ENCODE data around the gene PSD2. TPM values are rescaled to one million over a fixed set of nuclear protein-coding genes. Genes with fewer than 3 reads are reported as not detected.

PSD2 gene
- total RNA-seq, 1 donor from 2014 or later: 0.24 TPM

DNA sequence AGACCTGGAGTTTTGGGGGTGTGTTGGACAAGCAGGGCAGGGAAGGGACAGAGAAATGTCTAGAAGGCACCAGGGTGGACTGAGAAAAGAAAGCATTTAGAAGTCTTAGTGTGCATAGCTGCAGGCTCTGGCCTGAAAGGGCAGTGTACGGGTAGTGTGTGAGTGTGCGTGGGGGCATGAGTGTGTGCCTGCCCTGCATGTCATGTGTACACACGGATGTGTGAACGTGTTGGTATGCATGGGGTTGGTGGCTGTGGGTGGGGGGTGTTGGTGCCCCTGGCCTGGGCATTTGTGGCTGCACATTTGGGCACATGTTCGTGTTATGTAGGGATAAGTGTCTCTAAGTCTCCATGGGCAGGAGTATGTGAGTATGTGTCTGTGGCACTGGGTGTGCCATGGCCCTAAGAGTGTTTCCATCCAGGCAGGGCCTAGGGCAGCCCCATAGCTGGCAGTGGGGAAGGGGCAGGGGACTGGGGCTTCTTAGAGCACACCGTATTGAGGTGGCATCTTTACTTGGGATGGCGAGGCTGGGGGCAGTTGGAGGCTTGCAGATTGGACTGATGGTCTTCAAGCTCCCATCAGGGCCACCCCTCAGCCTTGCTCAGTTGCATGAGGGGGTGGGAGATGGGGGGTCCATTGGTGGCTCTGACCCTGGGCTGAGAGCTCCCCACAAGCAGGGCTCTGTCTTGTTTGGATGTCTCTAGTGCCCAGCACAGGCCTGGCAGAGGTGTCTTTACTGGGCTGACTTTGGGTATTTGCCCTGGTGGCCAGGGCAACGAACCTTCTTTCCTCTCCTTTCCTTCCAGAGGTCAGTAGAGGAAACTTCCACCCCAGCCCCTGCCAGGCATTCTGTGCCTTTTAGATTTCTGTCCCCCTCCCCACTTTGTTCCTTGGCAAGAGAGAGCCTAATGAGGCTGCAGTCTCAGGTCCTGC is 15.0 kb downstream of the PSD2 start:
- DNase-seq (ENCODE audit: low spot score): no peak

DNA sequence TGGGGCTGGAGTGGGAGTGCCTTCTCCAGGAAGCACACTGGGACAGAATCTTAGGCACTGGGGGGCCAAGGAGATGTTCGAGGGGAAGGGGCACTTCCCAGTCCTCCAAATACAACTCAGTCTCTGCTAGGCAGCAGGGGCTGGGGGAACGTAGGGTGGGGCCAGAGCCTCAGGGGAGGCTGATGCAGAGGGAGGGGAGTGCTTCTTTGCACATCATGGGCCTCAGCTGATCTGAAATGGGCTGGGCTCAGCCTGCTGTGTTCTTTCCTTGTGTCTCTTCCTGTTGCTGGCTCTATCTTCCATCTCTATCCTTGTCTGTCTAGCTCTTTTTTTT is 15.6 kb downstream of the PSD2 start:
- no peak for DNase-seq (ENCODE audit: low spot score)

DNA sequence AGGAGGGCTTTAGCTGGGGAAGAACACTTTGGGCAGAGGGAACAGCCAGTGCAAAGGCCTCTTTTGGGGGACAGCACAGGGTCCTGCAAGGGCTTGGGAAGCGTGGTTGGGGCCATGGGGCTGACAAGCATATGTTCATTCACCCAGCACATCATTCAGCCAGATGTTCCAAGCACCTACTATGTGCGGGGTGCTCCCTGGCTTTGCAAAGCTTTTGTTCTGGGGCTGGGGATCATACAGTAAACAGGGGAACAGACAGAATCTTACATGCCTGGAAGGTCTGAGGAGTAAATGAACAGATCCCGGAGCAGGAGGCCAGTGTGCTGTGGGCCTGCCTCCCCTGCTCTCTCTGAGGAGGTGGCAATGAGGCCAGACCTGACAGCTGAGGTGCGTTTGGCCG is 16.7 kb downstream of the PSD2 start:
- no peak for DNase-seq (ENCODE audit: low spot score)

DNA sequence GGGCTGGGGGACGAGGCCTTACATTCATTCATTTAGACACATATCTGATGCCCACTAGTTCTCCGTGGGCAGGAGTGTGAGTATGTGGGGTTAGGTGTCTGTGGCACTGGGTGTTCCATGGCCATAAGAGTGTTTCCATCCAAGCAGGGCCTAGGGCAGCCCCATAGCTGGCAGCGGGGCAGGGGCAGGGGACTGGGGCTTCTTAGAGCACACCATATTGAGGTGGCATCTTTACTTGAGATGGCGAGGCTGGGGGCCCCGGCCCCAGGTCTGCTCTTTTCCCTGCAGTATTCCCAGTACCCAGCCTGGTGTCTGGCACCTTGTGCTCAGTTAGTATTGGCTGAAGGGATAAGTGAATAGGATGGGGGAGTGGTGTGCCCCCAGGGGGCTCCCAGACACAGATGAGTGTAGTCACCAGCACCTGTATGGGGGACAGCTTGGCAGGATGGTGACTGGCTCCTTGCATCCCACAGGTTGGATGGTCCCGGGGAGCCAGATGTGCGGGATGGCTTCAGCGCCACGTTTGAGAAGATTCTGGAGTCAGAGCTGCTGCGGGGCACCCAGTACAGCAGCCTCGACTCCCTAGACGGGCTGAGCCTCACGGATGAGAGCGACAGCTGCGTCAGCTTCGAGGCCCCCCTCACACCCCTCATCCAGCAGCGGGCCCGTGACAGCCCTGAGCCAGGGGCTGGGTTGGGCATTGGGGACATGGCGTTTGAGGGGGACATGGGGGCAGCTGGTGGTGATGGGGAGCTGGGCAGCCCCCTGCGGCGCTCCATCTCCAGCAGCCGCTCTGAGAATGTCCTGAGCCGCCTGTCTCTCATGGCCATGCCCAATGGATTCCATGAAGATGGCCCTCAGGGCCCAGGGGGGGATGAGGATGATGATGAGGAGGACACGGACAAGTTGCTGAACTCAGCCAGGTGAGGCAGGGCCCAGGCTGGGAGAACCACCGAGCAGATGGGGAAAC is 17.5 kb downstream of the PSD2 start:
- no peak for DNase-seq (ENCODE audit: low spot score)

DNA sequence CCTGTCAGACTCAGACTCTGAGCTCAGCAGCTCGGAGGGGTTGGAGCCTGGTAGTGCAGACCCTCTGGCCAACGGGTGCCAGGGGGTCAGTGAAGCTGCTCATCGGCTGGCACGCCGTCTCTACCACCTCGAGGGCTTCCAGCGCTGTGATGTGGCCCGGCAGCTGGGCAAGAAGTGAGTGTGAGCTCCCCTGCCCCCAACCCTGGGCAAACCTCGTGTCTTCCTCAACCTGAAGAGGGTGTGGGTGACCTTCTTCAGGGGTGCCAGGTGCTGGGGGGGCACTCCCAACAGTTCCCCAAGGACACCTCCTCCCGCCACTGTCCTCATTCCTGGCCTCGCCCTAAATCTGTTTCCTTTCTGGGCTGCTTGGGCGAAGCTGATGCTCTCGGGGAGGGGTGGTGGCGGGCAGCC is 18.6 kb downstream of the PSD2 start:
- no peak for DNase-seq (ENCODE audit: low spot score)

DNA sequence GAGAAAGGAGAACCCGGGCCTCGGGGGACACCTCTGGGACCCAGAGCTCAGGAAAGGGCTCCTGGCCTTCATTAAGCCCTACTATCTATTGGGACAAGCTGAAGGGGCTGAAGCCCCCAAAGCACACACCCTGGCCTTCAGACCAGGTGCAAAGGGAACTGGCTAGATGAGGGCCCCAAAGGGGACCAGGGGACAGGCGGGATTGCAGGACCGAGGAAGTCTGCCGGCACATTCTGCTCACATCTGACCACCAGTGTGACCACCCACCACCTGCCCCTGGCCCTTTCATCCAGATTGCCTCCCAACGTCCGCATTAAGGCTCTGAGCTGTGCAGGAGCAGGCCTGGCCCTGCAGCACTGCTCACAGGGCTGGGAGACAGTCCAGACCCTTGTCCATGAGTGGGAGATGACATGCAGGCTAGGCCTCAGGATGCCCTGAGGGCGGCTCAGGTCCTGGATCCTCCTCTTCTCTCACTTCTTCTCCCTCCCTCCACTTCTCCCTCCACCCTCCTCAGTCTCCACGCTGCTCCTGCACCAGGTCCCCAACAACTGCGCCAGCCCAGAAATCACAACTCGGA is 19.2 kb downstream of the PSD2 start:
- DNase-seq (ENCODE audit: low spot score): no peak

DNA sequence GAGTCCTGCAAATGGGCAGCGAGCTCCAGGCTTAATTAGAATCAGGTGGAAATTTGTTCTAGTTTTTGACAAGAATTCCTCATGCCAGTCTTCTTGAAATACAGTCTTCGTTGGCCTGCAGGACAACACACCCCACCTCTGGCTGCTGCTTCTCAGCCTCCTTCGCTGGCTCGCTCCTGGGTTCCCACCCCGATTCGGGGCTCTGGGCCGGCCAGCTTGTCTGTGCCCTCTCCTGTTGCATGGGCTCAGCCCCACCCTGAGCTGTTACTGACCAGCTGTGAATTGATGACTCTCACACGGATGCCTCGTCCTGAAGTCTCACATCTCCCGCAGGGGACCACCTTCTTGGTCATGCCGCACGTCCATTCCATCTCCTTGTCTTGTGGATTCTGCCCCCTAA is 21.0 kb downstream of the PSD2 start:
- no peak for DNase-seq (ENCODE audit: low spot score)

DNA sequence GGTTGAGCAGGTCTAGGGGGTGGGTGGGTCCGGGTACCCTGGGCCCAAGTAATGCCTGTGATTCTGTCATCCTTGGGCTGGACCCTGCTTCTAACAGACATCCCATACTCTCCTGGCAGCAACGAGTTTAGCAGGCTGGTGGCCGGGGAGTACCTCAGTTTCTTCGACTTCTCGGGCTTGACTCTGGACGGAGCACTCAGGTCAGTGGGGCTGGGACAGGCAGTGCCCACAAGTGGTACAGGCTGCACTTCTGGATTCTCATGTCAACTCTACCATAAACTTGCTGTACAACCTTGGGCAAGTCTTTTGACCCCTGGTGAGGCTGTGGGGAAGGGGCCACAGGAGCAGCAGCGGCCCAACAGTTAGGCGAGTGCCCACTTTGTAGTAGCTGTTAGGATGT is 21.8 kb downstream of the PSD2 start:
- DNase-seq (ENCODE audit: low spot score): no peak

DNA sequence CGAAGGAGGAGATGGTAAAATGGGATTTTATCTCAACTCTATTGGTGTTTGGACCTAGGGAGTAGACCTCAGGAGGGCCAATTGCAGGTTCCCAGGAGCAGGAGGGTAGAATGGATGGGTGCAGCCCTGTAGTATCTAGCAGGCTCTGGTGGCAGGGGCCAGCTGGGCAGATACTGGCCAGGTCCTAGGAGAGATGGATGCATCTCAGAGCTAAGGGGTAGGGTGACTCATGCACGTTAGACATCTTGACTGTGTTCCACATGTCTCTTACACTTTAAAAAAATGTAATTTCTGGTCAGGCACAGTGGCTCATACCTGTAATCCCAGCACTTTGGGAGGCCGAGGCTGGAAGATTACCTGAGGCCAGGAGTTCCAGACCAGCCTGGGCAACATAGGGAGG is 22.4 kb downstream of the PSD2 start:
- DNase-seq (ENCODE audit: low spot score): no peak

DNA sequence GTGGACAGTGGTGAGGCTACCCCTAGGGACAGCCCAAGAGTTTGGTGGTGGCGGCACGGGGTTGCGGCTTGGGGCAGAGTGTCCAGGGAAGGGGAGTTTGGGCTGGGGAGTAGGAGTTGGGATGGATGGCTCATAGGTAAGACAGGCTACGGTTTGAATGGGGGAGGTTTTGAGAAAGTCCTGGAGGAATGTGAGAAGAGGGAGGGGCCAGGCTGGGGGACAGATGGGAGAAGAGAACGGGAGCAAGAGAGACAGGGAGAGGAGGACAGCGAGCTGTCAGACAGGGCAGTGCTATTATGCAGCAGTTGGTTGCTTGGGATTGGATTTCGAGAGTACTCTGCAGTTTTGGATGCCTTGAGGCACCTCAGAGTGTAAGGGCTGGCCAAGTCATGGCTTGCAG is 24.5 kb downstream of the PSD2 start:
- no peak for DNase-seq (ENCODE audit: low spot score)

DNA sequence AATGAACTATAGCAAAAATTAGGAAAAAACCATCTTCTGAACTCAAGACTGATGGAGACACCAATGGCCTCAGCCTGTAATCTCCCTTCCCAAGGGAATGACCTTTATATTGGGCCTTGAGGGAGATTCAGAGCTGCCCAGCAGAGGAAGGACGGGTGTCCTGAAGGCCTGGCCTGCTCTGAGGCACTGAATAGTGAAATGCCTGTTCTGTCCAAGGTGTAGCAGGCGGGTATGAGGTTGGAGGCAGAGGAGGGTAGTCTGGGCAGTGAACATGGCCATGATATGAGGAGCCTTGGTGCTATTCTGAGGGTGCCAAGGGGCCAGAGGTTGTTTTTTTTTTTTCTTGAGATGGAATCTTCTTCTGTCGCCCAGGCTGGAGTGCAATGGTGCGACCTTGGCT is 25.0 kb downstream of the PSD2 start:
- no peak for DNase-seq (ENCODE audit: low spot score)

DNA sequence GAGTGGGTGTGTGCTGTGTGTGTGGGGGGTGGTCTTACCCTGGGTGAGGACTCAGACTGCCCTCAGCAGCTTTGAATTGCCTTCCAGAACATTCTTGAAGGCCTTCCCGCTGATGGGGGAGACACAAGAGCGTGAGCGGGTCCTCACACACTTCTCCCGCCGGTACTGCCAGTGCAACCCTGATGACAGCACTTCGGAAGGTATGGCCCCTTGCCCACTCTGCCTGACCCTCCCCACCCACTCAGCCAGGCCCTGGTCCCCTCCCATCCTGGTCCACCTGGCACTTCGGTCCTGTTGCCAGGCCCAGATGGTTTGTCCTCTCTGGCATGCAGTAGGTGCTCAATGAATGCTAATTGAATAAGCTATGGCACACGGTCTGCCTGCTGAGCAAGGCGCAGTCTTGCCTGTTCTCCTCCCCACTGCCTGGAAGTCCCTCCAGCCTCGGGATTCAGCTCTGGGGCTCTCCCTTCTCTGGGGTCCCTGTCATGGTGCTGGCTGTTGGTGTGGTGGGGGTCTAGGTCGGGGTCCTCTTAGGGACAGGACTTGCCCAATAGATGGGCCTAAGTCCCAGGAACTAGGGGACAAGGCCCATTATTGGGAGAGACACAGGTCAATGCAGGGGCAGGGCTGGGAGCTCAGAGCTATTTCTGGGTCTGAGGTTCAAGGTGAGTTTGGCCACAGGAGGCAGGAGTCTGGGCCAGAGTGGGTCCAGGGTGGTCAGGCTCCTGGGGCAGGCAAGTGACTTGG is 26.4 kb downstream of the PSD2 start:
- DNase-seq (ENCODE audit: low spot score): no peak

DNA sequence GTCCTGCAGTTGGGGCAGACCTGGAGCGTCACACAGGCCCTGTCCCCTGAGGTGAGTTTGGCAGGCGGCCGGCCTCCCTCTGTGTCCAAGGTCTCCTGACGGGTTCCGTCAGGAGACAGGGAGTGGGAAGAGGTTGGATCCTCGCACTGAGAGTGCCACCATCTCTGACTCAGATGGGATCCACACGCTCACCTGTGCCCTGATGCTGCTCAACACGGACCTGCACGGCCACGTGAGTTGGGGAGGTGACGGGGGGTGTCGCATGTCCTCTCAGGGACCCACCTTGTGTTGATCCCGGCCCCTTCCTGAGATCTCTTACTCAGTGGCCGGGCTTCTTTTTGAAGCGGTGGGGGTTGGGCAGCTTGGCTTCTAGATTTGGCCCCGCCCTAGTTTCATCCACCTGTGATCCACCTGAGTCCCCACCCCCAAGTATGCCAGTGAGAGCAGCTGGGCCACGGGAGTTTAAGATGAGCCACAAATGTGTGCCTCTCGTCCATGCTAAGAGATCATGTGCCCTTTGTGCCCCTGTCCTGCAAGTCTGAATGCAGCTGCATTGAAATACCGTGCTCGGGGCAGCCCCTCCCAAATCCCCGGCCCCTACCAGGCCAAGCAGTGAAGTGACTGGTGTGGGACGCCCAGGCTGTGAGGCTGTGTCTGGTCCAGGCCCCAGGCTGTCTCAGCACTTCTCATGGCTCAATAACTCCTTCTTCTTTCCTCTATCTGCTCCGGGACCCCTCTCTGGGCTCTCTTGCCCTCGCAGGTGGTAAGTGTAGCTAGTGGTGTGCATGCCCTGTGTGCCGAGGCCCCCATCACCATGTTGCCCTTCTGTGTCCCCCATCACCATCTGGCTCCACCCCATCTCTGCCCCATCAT is 27.2 kb downstream of the PSD2 start:
- no peak for DNase-seq (ENCODE audit: low spot score)

DNA sequence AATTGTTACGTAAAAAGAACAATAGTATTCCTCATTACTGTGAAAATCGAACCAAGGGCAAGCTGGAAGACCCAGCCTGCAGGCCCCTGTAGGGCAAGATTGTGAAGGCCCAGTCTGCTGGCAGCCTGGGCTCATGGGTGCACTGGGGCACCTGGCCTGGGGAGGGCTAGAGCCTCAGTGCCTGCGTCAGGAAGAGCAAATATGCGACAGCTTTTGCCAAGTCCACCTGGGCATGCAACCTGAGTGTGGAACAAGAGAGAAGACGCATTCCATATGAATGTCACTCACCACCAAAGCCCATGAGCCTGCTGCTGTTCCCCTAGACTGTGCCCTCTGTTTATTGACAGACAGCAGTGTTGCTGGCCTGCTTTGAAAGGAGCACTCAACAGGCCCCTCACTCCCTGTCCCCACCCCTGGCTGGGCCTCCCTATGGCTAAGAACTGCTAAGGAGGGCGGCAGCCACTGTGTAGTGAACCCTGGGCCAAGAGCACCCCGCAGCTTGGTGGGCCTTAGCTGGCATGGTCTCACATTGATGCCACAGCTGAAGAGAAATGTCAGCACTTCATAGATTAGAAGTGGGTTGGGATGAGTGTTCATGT is 28.2 kb downstream of the PSD2 start:
- no peak for DNase-seq (ENCODE audit: low spot score)

DNA sequence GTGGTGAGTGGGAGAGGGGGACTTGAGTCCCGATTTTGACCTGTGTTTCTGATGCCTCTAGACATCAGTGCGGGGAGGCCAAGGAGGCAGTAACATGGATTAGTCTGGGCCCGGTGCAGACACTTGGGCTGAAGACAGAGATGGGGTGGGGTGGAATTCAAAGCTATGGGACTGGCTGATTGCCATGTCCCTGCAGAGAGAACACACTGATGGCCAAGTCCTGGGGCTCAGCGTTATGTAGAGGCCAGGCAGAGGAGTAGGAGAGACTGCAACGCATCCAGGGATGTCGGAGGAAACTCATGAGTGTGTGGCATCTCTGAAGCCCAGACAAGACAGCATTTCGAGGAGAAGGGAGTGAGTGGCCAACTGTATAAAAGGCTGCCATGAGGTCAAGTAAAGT is 30.1 kb downstream of the PSD2 start:
- no peak for DNase-seq (ENCODE audit: low spot score)

DNA sequence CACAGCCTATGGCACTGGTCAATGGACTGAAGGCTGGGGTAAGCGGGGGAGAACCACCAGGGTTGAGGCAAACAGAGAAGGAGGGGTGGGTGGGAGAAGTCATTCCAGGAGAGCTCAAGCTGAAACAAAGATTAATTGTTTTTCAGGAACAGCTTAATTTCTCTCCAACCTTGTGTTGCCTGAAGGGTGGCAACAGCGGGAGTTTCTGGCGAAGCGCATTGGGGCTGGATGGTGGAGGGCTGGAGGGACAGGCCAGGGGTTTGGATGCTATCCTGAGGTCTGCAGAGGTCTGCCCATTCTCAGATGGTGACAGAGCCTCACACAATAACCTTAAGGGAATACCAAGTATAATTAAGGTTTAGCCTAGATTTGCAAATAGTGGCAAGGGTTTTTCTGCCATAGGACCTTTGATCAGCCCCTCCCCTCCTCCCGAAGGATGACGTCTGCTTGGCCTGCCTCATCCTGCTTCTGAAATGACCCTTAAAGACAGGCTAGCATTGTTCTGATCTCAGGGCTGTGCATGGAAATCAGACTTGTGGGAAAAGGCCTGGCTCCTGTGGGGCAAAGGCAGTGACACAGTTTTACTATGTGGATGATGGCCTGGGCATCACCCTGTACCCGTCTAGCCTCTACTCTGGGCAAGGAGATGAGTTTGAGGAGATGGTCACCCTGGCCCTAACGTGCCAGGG is 32.7 kb downstream of the PSD2 start:
- DNase-seq (ENCODE audit: low spot score): no peak

DNA sequence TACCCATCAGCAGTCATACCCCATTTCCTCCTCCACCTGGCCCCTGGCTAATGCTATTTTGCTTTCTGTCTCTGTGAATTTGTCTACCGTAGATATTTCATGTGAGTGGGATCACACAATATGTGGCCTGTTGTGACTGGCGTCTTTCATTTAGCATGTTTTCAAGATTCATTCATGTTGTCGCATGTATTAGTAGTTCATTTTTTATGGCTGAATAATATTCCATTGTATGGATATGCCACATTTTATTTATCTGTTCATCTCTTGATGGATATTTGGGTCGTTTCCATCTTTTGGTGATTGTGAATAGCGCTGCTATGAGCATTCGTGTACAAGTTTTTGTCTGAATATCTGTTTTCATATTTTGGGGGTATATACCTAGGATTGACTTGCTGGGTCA is 33.9 kb downstream of the PSD2 start:
- DNase-seq (ENCODE audit: low spot score): no peak

DNA sequence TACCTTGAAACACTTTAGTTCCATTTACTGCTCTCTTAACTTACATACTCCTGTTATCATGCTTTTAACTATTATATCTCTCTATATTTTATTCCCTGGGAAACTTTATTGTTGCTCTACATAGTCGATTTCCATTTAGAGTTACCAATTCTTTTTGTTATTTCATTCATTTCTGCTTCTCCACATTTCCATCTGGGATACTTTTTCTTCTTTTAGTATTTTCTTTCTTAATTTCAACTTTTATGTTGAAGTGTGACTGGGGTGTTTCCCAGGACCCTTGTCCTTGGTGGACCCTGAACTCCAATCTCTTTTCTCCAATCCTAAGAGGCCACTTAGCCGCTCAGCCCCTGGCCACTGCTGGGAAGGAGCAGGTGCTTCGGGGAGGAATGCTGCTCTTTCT is 36.0 kb downstream of the PSD2 start:
- no peak for DNase-seq (ENCODE audit: low spot score)

DNA sequence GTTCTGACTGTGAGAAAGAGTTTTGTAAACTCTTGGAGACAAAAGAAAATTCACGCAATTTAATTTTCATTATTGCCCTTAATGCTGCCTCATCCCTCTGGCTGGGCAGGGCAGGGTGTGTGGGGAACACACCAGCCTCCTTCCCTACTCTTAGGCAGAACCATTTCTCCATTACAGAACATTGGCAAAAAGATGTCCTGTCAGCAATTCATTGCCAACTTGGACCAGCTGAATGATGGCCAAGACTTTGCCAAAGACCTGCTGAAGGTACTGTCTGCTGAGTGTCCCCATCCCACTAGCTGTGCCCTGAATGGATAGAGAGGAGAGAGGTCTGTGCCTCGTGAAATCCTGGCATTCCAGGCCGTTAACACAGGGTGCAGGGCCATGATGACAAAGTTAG is 37.9 kb downstream of the PSD2 start:
- DNase-seq (ENCODE audit: low spot score): no peak

DNA sequence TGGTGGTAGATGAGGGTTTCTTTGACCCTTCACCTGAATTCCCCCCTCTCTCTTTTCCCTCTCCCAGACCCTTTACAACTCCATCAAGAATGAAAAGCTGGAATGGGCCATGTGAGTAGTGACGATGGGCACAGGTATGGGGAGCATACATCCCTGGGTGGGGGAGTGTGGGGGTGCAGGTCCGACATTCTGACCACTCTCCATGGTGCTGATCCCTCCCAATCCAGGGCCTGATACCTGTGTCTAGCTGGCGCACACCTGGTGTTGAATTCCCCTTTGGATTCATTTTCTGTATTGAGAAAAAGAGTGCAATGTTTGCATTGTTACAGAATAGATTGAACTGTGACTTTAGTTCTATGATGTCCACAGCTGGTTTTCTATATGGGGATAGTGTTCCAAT is 40.0 kb downstream of the PSD2 start:
- DNase-seq (ENCODE audit: low spot score): no peak

Data from umbilical cord (tissue), 2 donors.